Putamen (tissue), 1 donor: ENCODE measurements around the gene NMBR.
"Not testable (repeated sequence)": the region's sequence is repeated elsewhere in the genome, so short reads cannot be mapped to it uniquely, and the experiment has no call there.

Source experiments
- DNase-seq: peaks from one replicate; pipeline ENCODE4 v3.0.0-alpha.2; 2016; ENCODE audit warnings: low spot score

NMBR gene

GRCh38 chr6:142154336-142154735 lies 7.4 kb upstream of the NMBR start:
- DNase-seq, result no peak

DNA sequence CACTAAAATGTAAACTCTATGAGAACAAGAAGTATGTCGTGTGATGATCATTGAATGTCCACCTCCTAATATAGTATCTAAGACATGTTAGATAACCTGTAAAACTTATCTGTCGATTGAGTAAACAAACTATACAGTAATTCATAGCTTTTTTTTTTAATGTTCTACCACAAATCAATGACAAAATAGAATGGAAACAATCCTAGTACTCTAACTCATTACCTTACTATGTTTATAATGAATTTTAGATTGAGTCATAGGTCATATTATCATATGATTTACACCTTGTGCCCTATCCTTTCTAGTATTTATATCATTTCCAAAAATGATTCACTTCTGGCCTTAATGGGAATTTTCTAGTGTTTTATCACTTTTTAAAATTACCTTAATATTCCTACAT lies 6.3 kb upstream of the NMBR start:
- DNase-seq, result no peak

DNA sequence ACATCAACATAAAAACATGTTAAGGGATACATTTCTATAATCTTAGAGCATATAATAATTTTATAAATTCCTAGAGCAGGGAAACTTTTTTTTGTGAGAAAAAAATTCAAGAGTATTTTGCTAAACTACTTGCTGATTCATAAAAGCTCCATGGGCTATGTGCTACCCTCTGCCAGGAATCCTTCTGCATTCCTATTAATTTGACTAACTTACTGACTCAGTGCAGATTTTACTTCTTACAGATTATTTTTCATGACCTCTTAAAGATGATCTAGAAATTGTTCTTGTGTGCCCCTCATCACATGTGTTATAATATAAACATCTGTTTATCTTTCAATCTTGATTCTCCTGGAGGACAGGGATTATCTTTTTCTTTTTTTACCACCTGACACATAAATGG lies 5.8 kb upstream of the NMBR start:
- DNase-seq, result no peak

- DNase-seq, result not testable (repeated sequence)
Observed at GRCh38 chr6:142141531-142141930, 5.4 kb downstream of the NMBR start.

DNA sequence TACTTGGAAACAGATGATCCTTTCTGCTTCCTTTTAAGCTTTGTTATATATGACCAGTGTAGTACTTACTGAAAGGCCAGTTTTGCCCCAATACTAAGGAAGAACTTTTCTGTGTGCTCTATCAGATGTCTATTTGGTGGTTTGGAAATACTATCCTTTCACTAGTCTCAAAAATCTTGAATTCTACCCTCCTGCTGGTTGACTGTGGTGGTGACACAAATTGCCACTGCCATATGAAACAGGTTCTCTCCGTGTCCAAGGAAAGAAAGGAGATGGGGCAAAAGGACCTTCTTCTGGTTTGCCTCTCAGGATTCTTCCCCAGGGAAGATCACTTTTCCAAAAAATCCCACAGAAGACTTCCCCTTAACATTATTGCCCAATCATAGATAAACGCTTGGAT lies 8.0 kb downstream of the NMBR start:
- DNase-seq, result no peak

GRCh38 chr6:142132625-142133024 lies 14.3 kb downstream of the NMBR start, which contains the start of gene GJE1:
Gene GJE1 (plus strand): TSS chr6:142132925. CDS start chr6:142133159, 234 bp downstream.
- no peak for DNase-seq

DNA sequence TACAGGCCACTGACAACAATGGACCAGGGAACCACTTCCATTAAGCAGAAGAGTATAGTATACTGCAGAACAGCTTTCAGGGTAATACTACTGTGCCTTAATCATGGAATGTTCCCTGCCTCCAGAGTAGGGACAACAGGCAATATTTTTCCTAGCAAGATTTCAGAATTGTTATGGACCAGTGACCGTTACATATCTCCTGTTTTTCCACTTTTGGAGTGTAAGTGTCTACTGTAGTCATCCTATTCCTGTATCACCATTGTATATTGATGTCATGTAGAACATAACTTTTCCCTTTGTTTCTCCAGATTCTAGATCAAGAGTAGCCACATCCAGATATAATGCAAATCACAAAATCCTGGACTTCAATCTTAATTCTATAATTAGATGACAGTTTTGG lies 16.1 kb downstream of the NMBR start:
- no peak for DNase-seq

- no peak for DNase-seq
Observed at GRCh38 chr6:142121342-142121741, 25.6 kb downstream of the NMBR start.

DNA sequence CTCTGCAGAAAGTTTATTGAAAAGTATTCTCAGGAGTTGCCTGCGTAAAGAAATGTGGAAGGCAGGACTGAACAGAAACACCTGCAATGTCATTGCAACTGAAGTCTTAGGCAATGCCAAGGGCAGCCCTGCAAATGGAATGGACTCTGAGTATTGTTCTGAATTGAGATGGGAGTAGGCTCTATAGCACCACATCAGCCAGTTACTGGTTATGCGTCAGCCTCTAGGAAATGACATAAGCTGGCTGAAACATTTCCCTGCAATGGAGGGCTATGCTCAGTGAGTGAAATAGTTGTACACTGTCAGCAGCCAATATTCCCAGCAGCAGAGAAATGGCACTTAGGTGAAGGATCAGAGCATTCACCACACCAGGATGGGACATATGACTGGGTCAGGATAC lies 28.0 kb downstream of the NMBR start:
- DNase-seq, result no peak

DNA sequence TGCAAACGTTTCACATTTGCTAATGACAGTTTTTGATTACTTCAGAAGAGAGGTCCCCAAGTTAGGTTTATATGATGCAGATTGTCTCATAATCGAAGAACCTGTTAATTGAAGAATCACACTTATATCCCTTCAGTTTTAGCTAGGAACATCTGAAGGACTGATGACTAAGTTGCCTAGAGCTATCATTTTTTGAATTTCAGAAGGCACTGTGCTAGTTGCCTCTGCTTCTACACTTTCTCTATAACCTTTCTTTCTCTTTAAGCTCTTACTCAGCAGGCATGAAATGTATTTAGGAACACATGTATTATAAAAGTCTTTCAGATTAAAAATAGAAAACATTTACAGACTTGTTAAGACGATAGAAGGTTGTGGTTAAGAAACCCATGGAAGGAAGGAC lies 28.6 kb downstream of the NMBR start:
- DNase-seq, result no peak

DNA sequence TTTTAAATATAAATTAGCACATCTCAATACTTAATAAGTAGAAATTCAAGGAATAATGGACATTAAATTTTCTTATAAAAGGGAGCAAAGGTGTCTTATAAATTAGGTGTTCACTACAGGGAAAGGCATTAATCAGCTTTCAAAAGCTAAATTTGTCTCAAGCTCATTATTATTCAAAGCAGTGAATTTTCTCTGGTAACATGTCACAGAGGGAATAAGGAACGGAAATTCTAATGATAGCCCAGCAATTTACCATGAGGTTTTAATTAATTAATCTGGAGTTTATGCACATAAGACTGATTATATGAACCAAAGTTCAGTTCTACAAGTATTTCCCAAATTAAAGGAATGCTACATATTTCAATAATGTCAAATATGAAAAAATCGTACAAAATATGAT lies 29.6 kb downstream of the NMBR start:
- no peak for DNase-seq

DNA sequence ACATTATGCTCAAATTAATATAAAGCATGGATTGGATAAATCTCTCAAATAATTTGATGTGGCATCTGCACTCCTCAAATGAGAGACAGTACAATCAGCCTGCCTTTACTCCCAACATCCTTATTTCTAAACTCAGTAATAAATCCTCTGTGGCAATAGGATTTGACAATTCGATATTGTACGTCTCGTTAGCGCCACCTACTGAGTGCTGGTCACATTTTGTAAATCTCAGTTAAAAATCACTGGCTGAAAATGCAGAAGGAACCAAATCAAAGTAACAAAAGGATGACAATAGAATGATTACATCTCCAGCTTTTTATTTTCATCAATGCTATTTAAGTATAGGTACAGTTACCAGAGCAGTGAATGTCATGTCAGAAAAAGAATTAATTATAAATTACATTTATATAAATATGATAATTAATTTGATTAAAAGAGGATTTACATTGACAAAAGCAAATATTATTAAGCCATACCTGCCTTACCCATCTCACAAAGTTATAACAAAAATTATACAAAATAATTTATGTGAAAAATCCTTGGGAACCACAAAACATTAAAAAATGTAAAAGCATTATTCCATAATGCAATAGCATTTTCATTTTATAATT lies 34.4 kb downstream of the NMBR start:
- DNase-seq, result peak; percentile 49

- DNase-seq, result not testable (repeated sequence)
Observed at GRCh38 chr6:142110820-142111219, 36.1 kb downstream of the NMBR start.

DNA sequence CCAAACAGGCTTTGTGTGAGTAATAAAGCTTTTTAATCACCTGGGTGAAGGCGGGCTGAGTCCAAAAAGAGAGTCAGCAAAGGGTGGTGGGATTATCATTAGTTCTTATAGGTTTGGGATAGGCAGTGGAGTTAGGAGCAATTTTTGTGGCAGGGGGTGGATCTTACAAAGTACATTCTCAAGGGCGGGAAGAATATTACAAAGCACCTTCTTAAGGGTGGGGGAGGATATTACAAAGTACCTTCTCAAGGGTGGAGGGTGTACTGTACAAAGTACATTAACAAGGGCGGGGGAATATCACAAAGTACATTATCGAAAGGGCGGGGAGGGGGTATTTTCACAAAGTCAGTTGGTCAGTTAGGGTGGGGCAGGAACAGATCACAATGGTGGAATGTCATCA lies 42.1 kb downstream of the NMBR start:
- DNase-seq, result not testable (repeated sequence)

DNA sequence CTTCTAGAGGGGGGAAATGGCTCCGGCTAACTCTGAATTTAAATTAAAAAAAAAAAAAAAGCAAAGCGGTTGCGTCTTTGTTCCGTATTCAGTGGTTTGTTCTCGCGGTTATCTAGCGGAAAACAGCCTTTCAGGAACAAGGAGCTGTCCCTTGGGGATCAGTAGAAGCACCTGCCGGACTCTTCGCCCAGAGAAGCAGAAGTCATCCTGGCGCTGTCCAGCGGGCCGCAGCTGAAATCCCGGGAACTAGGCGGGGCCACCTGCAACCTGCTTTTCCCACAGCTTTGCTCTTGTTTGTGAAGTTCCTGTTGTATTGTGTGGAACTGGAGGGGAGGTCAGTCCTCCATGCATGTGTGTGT lies 58.1 kb downstream of the NMBR start:
- DNase-seq, result no peak

DNA sequence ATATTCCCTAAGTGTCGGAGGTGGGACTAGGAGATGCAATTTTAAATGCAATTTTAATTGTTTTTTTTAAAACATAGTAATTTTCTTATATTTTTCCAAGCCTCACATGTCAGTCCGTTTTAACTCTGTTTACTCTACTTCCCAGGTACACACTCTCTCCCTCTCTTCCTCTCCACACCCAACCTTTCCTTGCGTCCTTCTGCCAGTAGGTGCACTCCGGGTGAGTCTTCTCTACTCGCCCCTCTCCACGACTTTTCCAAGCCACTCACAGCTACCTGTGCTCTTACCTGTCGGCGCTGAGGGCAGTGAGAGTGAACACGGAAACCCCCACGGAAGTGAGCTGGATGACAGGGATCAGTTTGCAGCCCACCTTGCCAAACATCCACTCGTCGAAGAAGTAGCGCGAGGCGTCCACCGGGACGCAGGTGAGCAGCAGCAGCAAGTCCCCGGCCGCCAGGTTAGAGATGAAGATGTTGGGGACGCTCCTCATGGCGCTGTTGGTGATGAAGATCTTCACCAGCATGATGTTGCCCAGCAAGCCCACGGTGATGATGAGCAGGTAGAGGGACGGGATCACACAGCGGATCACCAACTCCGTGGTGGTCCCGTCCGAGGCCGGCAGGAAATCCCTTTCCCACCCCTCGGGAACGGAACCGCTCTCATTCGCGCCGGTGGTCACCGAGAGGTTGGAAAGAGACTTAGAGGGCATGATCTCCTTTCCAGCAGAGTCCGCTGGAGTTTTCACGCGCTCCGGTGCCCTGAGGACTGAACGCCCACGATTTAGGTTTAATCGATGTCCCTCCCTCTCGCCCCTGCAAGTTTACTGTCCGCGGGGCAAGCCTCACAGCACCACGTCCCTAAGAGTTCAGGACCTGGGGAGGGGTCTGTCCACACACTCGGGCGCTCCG lies 58.7 kb downstream of the NMBR start:
- DNase-seq, result no peak

DNA sequence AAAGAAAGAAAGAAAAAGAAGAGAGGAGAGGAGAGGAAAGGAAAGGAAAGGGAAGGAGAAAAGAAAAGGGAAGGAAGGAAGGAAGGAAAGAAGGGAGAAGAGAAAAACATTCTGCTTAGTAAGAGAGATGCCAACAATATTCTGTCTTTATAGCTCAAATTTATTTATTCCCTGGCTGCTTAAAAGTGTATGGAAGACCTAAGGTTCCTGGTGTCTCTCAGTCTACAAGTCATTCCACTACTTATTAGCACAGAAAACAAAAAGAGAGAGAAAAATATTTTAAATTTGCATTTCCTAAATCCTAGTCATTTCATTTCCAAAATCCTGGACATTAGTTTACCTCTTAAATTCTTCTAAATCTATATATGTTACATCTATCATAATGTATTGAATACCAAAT lies 67.8 kb downstream of the NMBR start:
- DNase-seq, result no peak

- no peak for DNase-seq
Observed at GRCh38 chr6:142075516-142076101, 71.3 kb downstream of the NMBR start.

GRCh38 chr6:142074516-142074915 lies 72.4 kb downstream of the NMBR start:
- DNase-seq, result no peak

GRCh38 chr6:142071981-142072380 lies 74.9 kb downstream of the NMBR start:
- no peak for DNase-seq

DNA sequence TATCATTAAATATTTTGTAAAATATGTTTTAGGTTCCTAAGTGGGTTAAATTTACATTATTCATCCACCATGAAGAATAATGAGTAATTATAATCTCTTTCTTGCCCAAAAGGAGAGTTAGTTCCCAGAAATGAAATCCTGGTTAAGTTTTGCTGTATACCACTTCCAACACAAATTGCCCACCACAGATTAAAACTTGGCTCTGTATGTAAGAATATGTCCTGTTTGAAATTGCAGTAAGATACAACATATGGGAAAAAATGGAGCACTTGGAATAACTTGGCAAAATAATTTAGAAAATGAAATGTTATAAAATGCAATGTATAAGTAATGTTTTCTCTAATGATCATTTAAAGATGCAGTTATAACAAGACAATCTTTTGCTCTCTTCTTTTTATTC lies 78.5 kb downstream of the NMBR start:
- no peak for DNase-seq

GRCh38 chr6:142062861-142063260 lies 84.1 kb downstream of the NMBR start:
- DNase-seq, result not testable (repeated sequence)
